HepG2 (cell line): ENCODE measurements around the gene MPZL3. TPM values are rescaled to one million over a fixed set of nuclear protein-coding genes. Genes with fewer than 3 reads are reported as not detected.

Experiments used
- ATAC-seq: fragments of 200-7000 bp; cut with Tn5 transposase; 3 replicates; pipeline ENCODE4 v1.9.1; 2020; ENCODE audit warnings: mild to moderate bottlenecking, moderate library complexity
- BruUV-seq: library from RNA; stranded (reverse); fragments of 400-500 nt; replicated peaks from 2 replicates; lab custom pipeline; 2021; lab: Mats Ljungman, UMichigan
- CTCF ChIA-PET: fragments of 300-600 bp; formaldehyde crosslinking; extraction: SDS; loops from one replicate; lab custom pipeline; 2021; ENCODE audit warnings: low total read pairs, inconsistent platforms, low intra/inter-chr PET ratio; lab: Yijun Ruan, JAX
- POLR2A ChIA-PET: fragments of 350-600 bp; sonication (Branson Sonifier 250); formaldehyde crosslinking; loops from one replicate; lab custom pipeline; 2020; ENCODE audit warnings: antibody characterized with exemption, inconsistent platforms; lab: Yijun Ruan, JAX
- DNase-seq: peaks from one replicate; pipeline ENCODE4 v3.0.0-alpha.2; 2015; ENCODE audit warnings: low spot score
- FAIRE-seq: peaks from 3 replicates; lab custom pipeline; 2011; peaks lifted over from hg19 to GRCh38; lab: Jason Lieb, UNC
- H2AFZ ChIP-seq: one replicate; pipeline ENCODE4 v1.6.1; 2011; ENCODE audit warnings: low read length, inconsistent platforms
- H3K27ac ChIP-seq: fragments of 300-600 bp; 3 replicates; pipeline ENCODE4 v1.8.0; 2011; ENCODE audit warnings: mixed run types, mild to moderate bottlenecking, mixed read lengths, low read length, inconsistent platforms; ENCODE audit not compliant: insufficient read depth; ENCODE audit errors: extremely low read length
- H3K27me3 ChIP-seq, 2 experiments: fragments of 200-600 bp in 1 of 2; 2 replicates in 1 of 2; 3 replicates in 1 of 2; pipeline versions ENCODE4 v1.6.0 to v1.8.0; 2011; ENCODE audit warnings: low read length in 2 of 2, mild to moderate bottlenecking in 2 of 2, moderate library complexity in 2 of 2, inconsistent platforms in 1 of 2; ENCODE audit not compliant: insufficient read depth in 2 of 2, control insufficient read depth in 1 of 2
- H3K36me3 ChIP-seq, 2 experiments: fragments of 200-600 bp in 1 of 2; replicated peaks in 1 of 2; 2 replicates in 1 of 2; 3 replicates in 1 of 2; pipeline versions ENCODE4 v1.5.1 to v1.8.0; 2011; ENCODE audit warnings: low read length in 2 of 2, inconsistent platforms in 1 of 2; ENCODE audit not compliant: insufficient read depth in 2 of 2, control insufficient read depth in 1 of 2
- H3K4me1 ChIP-seq: 2 replicates; pipeline ENCODE4 v1.5.1; 2012; ENCODE audit warnings: low read length, inconsistent platforms; ENCODE audit not compliant: insufficient read depth
- H3K4me2 ChIP-seq: 2 replicates; pipeline ENCODE4 v1.6.0; 2011; ENCODE audit warnings: low read depth, low read length, inconsistent platforms
- H3K4me3 ChIP-seq, 3 experiments: fragments of 200-600 bp in 1 of 3; sonication (generic), shearing (Covaris generic) in 1 of 3; replicated peaks in 1 of 3; 2 replicates each; pipeline ENCODE4 v1.5.1; 2011 to 2016; ENCODE audit warnings: low read length in 3 of 3, inconsistent platforms in 2 of 3, low read depth in 2 of 3, mild to moderate bottlenecking in 2 of 3, control low read depth in 1 of 3, mixed read lengths in 1 of 3; ENCODE audit not compliant: insufficient read depth in 1 of 3
- H3K79me2 ChIP-seq: one replicate; pipeline ENCODE4 v1.6.1; 2011; ENCODE audit warnings: low read length, inconsistent platforms; ENCODE audit not compliant: insufficient read depth
- H3K9ac ChIP-seq: 2 replicates; pipeline ENCODE4 v1.6.0; 2011; ENCODE audit warnings: mild to moderate bottlenecking, low read depth, low read length, inconsistent platforms; ENCODE audit not compliant: insufficient read depth
- H3K9me3 ChIP-seq: 2 replicates; pipeline ENCODE4 v1.5.1; 2012; ENCODE audit warnings: mild to moderate bottlenecking, low read length
- H4K20me1 ChIP-seq: 2 replicates; pipeline ENCODE4 v1.6.0; 2011; ENCODE audit warnings: inconsistent platforms, mild to moderate bottlenecking, low read length, moderate library complexity; ENCODE audit not compliant: insufficient read depth
- HOXA5 ChIP-seq: sonication (generic); formaldehyde crosslinking; IDR thresholded peaks from 2 replicates; pipeline ENCODE4 v1.4.0; 2020; ENCODE audit warnings: missing genetic modification reagents
- SOX6 ChIP-seq, 2 experiments: fragments of 450-650 bp in 1 of 2; sonication (generic) in 1 of 2; formaldehyde crosslinking in 1 of 2; IDR thresholded peaks; 2 replicates each; pipeline versions ENCODE4 v1.4.0 to v1.6.1; 2017 to 2020; ENCODE audit warnings: antibody characterized with exemption in 1 of 2, mild to moderate bottlenecking in 1 of 2, missing genetic modification reagents in 1 of 2
- YY1 ChIP-seq: IDR thresholded peaks from 2 replicates; pipeline ENCODE4 v1.6.1; 2011; ENCODE audit warnings: low read length, low read depth, moderate library complexity, mild to moderate bottlenecking; ENCODE audit not compliant: insufficient read depth, insufficient replicate concordance
- WGBS: methylation state at CpG from one replicate; pipeline ENCODE4 v1.1.6; 2017; ENCODE audit warnings: low lambda C conversion rate; 5-methylcytosine and 5-hydroxymethylcytosine counted together
- in situ Hi-C: cut with HindIII; loops from 2 replicates; pipeline ENCODE4 v1.10.0; 2017; ENCODE audit warnings: low pct_unique_long_range_greater_than_20kb; ENCODE audit not compliant: extremely low pct_ligation_motif_present
- intact Hi-C: fragments of 100-400 bp; cut with micrococcal nuclease; formaldehyde crosslinking; loops from one replicate; pipeline ENCODE4 v1.10.0; 2022; ENCODE audit not compliant: unreplicated experiment
- polyA plus RNA-seq, 8 experiments: library from polyadenylated mRNA; depleted of rRNA in 3 of 8; stranded (reverse) in 7 of 8; unstranded in 1 of 8; fragments of >200 nt; fragmentation: Illumina TruSeq in 4 of 8; extraction: Trizol in 4 of 8; gene quantifications; 2 replicates each; pipeline versions ENCODE4 v1.2.1 to v1.2.3, GENCODE V29; 2011 to 2016; ENCODE audit warnings: low read depth in 4 of 8, missing spikeins in 1 of 8, mixed read lengths in 1 of 8; ENCODE audit not compliant: insufficient read depth in 1 of 8
- total RNA-seq, 5 experiments: library from RNA; depleted of rRNA; stranded (reverse); fragments of >200 nt; fragmentation: Illumina TruSeq; extraction: Trizol; gene quantifications; 2 replicates each; pipeline ENCODE4 v1.2.3, GENCODE V29; 2016; ENCODE audit warnings: low read depth in 1 of 5
- TF ChIP-seq, protein P1 (sequence below): sonication (generic); formaldehyde crosslinking; IDR thresholded peaks from 2 replicates; pipeline ENCODE4 v1.4.0; 2020; ENCODE audit warnings: missing genetic modification reagents, mild to moderate bottlenecking, borderline replicate concordance
- TF ChIP-seq, protein P2 (sequence below): sonication (generic); formaldehyde crosslinking; IDR thresholded peaks from 2 replicates; pipeline ENCODE4 v1.4.0; 2020; ENCODE audit warnings: missing genetic modification reagents
- TF ChIP-seq, protein P3 (sequence below): sonication (generic); formaldehyde crosslinking; IDR thresholded peaks from 2 replicates; pipeline ENCODE4 v1.4.0; 2020; ENCODE audit warnings: low read depth, mild to moderate bottlenecking, missing genetic modification reagents
- TF ChIP-seq, protein P4 (sequence below): IDR thresholded peaks from 2 replicates; pipeline ENCODE4 v1.4.0; 2020; ENCODE audit warnings: mild to moderate bottlenecking, missing genetic modification reagents

The MPZL3 gene
- total and polyA plus RNA-seq, 2 of the 13 experiments (the other 11 are each of a cell fraction or from before 2014, with no cell fraction given): 5.3 to 9.3 TPM

DNA sequence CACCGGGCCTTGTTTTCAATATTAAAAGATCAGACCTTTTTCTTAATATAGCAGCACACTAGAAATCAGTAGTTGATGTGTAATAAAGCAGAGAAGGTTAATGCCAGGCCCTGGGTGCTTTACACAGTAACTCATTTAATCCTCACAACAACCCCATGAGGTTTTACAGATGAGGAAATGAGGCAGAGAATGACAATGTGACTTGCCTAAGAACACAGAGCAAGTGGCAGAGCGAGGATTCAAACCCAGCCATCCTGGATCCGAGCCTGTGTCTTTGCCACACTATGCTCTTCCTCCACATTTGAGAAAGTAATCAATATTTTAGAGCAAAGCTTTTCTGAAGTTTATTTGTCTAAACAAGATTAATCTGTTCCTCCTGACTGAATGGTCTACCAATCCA, 34.6 kb downstream of the MPZL3 start:
- in situ Hi-C loops (no loop called here), intact Hi-C loops (no loop called here)
- no TSS peak for BruUV-seq
- Histone ChIP-seq H3K9ac (no peak overlapping the region), H3K79me2 (no peaks in the 10 kb centered on the region), H3K27ac (no peak overlapping the region), H4K20me1 (no peaks in the 10 kb centered on the region), H3K9me3 (no peaks in the 10 kb centered on the region), H3K4me3 (no peak overlapping the region), H3K36me3 (no peaks in the 10 kb centered on the region), H2AFZ (no peak overlapping the region), H3K4me1 (peaks cover 58% of the 10 kb centered on the region), H3K4me2 (no peak overlapping the region), H3K27me3 (no peaks in the 10 kb centered on the region)
- ChIA-PET CTCF (no interaction called here), POLR2A (no interaction called here)
- TF ChIP-seq, protein P1, sequence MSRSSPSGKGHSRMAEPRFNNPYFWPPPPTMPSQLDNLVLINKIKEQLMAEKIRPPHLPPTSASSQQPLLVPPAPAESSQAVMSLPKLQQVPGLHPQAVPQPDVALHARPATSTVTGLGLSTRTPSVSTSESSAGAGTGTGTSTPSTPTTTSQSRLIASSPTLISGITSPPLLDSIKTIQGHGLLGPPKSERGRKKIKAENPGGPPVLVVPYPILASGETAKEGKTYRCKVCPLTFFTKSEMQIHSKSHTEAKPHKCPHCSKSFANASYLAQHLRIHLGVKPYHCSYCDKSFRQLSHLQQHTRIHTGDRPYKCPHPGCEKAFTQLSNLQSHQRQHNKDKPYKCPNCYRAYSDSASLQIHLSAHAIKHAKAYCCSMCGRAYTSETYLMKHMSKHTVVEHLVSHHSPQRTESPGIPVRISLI (CRISPR knock-in tag): no peak
- TF ChIP-seq, protein P2, sequence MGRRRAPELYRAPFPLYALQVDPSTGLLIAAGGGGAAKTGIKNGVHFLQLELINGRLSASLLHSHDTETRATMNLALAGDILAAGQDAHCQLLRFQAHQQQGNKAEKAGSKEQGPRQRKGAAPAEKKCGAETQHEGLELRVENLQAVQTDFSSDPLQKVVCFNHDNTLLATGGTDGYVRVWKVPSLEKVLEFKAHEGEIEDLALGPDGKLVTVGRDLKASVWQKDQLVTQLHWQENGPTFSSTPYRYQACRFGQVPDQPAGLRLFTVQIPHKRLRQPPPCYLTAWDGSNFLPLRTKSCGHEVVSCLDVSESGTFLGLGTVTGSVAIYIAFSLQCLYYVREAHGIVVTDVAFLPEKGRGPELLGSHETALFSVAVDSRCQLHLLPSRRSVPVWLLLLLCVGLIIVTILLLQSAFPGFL (CRISPR knock-in tag): no peak
- no peak for ATAC-seq
- WGBS: 97% methylated on average over 3 of the region's 3 CpGs
- FAIRE-seq: no peak
- no peak for DNase-seq

DNA sequence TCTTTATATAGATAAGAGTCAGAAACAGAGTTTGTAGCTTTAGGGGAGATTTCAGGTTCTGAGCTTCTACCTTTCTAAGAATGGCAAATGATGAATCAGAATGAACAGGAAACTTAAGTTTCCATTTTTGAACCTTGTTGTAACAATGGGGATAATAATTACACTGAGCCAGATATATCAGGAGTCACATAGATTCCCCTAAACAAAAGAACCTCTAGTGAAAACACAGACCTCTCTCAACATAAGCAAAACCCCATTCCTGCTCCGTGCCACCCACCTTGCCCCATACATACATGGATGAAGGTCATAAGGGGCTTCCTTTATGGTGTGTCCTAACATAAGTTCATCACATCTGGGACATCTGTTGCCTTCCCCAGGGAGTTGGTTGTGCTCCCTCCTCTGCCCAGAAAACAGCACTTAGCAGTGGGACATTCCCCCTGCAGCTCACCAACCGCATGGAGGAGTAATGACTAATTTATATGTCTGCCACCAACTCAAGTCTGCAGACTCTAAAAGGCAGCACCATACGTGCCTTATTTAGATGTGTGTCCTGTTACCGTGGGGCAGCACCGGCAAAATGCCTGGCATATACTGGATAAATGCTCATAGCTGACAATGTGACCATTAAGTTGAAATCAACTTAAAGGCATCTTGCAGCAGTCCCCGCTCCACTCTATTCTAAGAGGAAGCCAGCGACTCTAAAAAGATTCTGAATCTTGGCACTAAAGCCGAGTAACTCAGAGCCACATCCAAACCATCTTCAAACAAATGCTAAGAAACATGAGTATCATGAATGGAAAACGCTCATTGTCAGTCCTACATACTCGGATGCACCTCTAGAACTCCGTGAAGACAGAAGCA, 35.3 kb downstream of the MPZL3 start:
- Histone ChIP-seq H3K79me2 (no peaks in the 10 kb centered on the region), H4K20me1 (no peaks in the 10 kb centered on the region), H3K27me3 (no peaks in the 10 kb centered on the region), H3K36me3 (no peaks in the 10 kb centered on the region), H3K4me3 (no peak overlapping the region), H3K9me3 (no peaks in the 10 kb centered on the region), H3K4me2 (no peak overlapping the region), H3K27ac (no peak overlapping the region), H3K4me1 (peaks cover 65% of the 10 kb centered on the region), H3K9ac (no peak overlapping the region), H2AFZ (no peak overlapping the region)
- ATAC-seq: no peak
- ChIA-PET POLR2A (interaction anchor here (1.0 kb wide), 1 partner anchor 47 kb away, joined by 4 read pairs; the partner anchor contains the start of gene MPZL2), CTCF (no interaction called here)
- intact Hi-C loops: no loop called here
- 98% methylated on average over 10 of the region's 11 CpGs for WGBS
- no peak for FAIRE-seq
- DNase-seq: no peak
- BruUV-seq: no TSS peak
- in situ Hi-C loops: no loop called here
- no peak for TF ChIP-seq HOXA5
- TF ChIP-seq, protein P3, sequence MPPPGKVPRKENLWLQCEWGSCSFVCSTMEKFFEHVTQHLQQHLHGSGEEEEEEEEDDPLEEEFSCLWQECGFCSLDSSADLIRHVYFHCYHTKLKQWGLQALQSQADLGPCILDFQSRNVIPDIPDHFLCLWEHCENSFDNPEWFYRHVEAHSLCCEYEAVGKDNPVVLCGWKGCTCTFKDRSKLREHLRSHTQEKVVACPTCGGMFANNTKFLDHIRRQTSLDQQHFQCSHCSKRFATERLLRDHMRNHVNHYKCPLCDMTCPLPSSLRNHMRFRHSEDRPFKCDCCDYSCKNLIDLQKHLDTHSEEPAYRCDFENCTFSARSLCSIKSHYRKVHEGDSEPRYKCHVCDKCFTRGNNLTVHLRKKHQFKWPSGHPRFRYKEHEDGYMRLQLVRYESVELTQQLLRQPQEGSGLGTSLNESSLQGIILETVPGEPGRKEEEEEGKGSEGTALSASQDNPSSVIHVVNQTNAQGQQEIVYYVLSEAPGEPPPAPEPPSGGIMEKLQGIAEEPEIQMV: no peak
- TF ChIP-seq SOX6 (IDR thresholded peaks at IDR 0.05): no peak
- TF ChIP-seq SOX6 (CRISPR knock-in tag; IDR thresholded peaks at IDR 0.05): no peak
- TF ChIP-seq YY1: no peak
- TF ChIP-seq, protein P4, sequence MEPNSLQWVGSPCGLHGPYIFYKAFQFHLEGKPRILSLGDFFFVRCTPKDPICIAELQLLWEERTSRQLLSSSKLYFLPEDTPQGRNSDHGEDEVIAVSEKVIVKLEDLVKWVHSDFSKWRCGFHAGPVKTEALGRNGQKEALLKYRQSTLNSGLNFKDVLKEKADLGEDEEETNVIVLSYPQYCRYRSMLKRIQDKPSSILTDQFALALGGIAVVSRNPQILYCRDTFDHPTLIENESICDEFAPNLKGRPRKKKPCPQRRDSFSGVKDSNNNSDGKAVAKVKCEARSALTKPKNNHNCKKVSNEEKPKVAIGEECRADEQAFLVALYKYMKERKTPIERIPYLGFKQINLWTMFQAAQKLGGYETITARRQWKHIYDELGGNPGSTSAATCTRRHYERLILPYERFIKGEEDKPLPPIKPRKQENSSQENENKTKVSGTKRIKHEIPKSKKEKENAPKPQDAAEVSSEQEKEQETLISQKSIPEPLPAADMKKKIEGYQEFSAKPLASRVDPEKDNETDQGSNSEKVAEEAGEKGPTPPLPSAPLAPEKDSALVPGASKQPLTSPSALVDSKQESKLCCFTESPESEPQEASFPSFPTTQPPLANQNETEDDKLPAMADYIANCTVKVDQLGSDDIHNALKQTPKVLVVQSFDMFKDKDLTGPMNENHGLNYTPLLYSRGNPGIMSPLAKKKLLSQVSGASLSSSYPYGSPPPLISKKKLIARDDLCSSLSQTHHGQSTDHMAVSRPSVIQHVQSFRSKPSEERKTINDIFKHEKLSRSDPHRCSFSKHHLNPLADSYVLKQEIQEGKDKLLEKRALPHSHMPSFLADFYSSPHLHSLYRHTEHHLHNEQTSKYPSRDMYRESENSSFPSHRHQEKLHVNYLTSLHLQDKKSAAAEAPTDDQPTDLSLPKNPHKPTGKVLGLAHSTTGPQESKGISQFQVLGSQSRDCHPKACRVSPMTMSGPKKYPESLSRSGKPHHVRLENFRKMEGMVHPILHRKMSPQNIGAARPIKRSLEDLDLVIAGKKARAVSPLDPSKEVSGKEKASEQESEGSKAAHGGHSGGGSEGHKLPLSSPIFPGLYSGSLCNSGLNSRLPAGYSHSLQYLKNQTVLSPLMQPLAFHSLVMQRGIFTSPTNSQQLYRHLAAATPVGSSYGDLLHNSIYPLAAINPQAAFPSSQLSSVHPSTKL: no peak
